Right renal pelvis (tissue), 4 donors: ENCODE results near the gene MUC5B. TPM values are rescaled to one million over a fixed set of nuclear protein-coding genes. Genes with fewer than 3 reads are reported as not detected.
"Not testable (repeated sequence)": the region's sequence is repeated elsewhere in the genome, so short reads cannot be mapped to it uniquely, and the experiment has no call there.

ENCODE experiments used
- DNase-seq, 4 donors: peaks; one replicate each; pipeline ENCODE4 v3.0.0-alpha.2; 2013; ENCODE audit warnings: low read depth in 4 of 4, low spot score in 3 of 4, missing footprints in 1 of 4
- polyA plus RNA-seq, 4 donors: library from polyadenylated mRNA; unstranded; fragments of 120-200 nt; gene quantifications; one replicate each; pipeline ENCODE4 v1.2.1, GENCODE V29; 2013; ENCODE audit not compliant: insufficient read length in 4 of 4

MUC5B gene
- polyA plus RNA-seq, 4 donors = 0.01 to 0.05 (median 0.04) TPM; not detected in 1

DNA sequence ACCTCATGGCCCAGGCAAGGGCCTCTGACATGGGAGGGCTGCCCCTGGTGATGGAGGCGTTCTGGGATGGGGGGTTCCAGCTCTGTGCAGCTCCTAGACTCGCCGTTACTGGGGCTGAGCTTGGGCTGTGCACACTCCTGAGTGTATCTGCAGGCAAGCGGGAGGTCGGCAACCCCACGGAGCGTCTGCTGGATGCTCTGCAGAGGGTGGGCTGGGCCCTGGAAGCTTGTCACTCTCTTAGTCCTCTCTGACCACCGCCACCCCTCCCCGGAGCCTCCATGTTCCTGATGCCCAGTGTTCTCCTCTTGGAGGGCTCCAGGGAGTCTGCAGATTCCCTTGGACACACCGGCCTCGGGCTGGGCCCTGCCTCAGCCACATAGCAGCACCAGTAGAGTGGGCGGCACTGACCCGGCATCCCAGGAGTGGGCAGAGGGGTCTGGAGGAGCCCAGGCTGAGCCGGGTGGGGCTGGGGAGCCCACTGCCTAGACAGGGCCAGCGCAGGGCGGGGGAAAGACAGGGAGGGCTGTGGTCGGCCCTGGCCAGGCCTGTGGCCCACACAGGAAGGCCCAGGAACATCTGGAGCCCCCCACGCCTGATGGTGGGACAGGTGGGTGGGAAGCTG, 20.6 kb upstream of the MUC5B start:
- no peak for DNase-seq

GRCh38 chr11:1202776-1203504, 19.9 kb upstream of the MUC5B start:
- peak in 3 of 4 donors; percentile 20 to 44 (median 36) for DNase-seq

- DNase-seq = no peak
Measured at GRCh38 chr11:1203505-1204271, 19.2 kb upstream of the MUC5B start.

- DNase-seq = no peak
Measured at GRCh38 chr11:1204381-1205101, 18.3 kb upstream of the MUC5B start.

GRCh38 chr11:1205121-1205986, 17.5 kb upstream of the MUC5B start:
- DNase-seq = no peak

DNA sequence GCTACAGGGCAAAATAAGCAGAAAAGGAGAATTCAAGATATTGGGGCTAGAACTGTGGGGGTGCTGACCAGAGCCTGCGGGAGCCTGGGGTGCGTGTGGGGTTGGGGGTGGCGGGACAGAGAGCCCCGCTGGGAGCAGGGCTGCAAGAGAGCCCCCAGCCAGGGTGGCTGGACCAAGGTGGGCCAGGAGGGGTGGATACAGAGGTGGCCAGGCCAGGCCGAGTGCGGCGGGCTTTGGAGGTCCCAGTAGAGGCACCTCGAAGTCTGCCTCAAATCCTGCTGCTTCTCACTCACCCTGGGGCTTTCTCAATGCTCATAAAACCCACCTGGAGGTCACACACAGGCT, 16.9 kb upstream of the MUC5B start:
- no peak for DNase-seq

GRCh38 chr11:1206391-1207271, 16.2 kb upstream of the MUC5B start:
- no peak for DNase-seq

DNA sequence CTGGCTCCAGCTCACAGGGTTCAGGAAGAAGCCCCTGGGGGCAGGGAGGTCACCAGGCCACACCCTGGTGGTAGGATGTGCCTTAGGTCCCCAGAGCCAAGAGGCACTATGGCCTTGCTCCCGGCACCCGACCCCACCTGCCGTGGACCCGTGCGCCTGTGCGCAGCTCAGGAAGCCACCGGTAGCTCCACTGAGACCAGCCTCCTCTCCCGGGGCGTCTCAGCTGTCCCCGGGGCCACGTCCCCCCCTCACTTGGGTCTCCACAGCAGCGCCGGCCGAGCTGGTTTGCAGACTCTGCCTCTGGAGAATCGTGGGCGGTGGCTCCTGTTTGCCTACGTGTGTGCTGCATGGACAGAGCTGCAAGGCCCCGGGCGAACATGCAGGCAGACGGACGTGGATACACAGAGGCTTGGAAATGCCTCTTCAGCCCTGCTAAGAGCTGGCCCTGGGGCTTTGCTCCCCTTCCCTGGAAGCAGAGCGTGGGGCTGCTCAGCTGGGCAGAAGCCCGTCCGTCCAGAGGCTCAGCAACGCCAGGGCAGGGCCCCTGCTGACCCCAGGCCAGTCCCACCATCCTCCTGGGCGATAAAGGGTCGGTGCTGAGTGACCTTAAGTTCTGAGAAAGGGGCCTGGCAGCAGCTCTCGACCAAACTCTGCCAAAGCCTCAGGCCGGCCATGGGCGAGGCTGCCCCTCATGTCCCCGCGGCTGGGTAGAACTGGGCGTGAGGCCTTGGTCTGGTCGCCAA, 15.3 kb upstream of the MUC5B start:
- DNase-seq = no peak

- DNase-seq = no peak
Measured at GRCh38 chr11:1208144-1208393, 14.8 kb upstream of the MUC5B start.

GRCh38 chr11:1208394-1209261, 14.2 kb upstream of the MUC5B start:
- no peak for DNase-seq

GRCh38 chr11:1209371-1210057, 13.4 kb upstream of the MUC5B start:
- DNase-seq = no peak

GRCh38 chr11:1211838-1212237, 11.0 kb upstream of the MUC5B start:
- no peak for DNase-seq

- not testable (repeated sequence) for DNase-seq
Measured at GRCh38 chr11:1215826-1216225, 7.0 kb upstream of the MUC5B start.

DNA sequence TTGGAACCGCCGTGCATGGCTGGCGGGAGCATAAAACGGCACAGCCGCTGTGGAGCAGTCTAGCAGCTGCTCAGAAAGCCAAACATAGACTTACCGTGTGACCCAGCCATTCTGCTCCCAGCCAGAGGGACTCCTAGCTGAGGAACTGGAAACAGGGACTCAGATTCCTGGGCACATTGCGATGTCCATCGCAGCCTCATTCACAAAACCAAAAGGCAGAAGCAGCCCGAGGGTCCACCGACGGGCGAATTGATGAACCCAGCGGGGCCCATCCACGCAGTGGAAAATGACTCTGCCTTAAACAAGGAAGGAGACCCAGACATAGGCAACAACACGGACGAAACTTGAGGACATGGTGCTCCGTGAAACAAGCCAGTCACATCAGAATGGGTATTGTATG, 5.7 kb upstream of the MUC5B start:
- DNase-seq = no peak

- DNase-seq = no peak
Measured at GRCh38 chr11:1218256-1218787, 4.5 kb upstream of the MUC5B start.

DNA sequence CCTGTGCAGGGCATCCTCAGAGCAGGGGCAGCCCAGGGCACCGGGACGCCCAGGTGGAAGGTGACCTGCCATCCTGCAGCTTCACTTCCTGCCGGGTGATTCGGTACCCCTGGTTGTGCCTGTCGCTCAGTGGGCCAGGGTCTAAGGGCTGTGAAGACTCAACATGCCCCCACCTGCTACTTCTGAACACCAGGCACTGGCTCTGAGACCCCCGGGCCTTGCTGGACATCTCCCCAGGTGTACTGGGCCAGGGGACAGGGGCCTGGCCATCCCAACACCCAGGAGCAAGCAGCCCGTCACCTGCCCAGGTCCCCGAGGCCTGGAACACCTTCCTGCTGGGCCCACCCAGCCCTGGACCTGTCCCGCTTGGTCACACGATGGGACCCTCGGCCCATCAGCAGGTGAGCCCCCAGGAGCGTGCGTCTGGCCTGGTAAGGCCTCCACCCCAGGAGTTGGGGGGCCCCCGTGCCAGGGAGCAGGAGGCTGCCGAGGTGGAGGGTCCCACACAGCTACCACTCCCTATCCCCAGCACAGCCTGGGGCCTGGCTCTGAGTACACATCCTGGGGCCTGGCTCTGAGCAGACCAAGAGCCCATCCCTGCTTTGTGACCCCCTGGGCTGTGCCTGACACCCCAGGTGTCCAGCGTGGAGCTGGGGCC, 3.9 kb upstream of the MUC5B start:
- no peak for DNase-seq
